ENCODE data around the gene GAPDHS.

GAPDHS gene

GRCh38 chr19:35571406-35571965 lies 38.2 kb downstream of the GAPDHS start:
- H3K4me3 ChIP-seq (ENCODE audit: low read depth, low read length): no peak overlapping the region
- H3K27ac ChIP-seq (ENCODE audit: low read depth, low read length): no peak overlapping the region
- peaks cover 10% of the 10 kb centered on the region for H3K9me3 ChIP-seq (ENCODE audit: control insufficient read depth, insufficient read depth, low read length)
- H3K36me3 ChIP-seq (ENCODE audit: control insufficient read depth, insufficient read depth, low read length): no peaks in the 10 kb centered on the region
- no peaks in the 10 kb centered on the region for H3K27me3 ChIP-seq (ENCODE audit: control insufficient read depth, insufficient read depth, low read length)
- no peak overlapping the region for H3K9ac ChIP-seq (ENCODE audit: low read depth, low read length)
- H3K4me1 ChIP-seq (ENCODE audit: control insufficient read depth, insufficient read depth, low read length): no peaks in the 10 kb centered on the region

GRCh38 chr19:35577918-35578317 lies 44.7 kb downstream of the GAPDHS start:
- peaks cover 20% of the 10 kb centered on the region for H3K9me3 ChIP-seq (ENCODE audit: control insufficient read depth, insufficient read depth, low read length)

GRCh38 chr19:35578707-35579106 lies 45.5 kb downstream of the GAPDHS start:
- Histone ChIP-seq H3K9ac (ENCODE audit: low read depth, low read length) (no peak overlapping the region), H3K27ac (ENCODE audit: low read depth, low read length) (no peak overlapping the region), H3K4me1 (ENCODE audit: control insufficient read depth, insufficient read depth, low read length) (no peaks in the 10 kb centered on the region), H3K36me3 (ENCODE audit: control insufficient read depth, insufficient read depth, low read length) (no peaks in the 10 kb centered on the region), H3K27me3 (ENCODE audit: control insufficient read depth, insufficient read depth, low read length) (no peaks in the 10 kb centered on the region), H3K9me3 (ENCODE audit: control insufficient read depth, insufficient read depth, low read length) (peaks cover 20% of the 10 kb centered on the region), H3K4me3 (ENCODE audit: low read depth, low read length) (no peak overlapping the region)

More at GRCh38 chr19:35577918-35578317, 44.7 kb downstream of the GAPDHS start:
- Histone ChIP-seq H3K4me1 (ENCODE audit: control insufficient read depth, insufficient read depth, low read length) (no peaks in the 10 kb centered on the region), H3K27me3 (ENCODE audit: control insufficient read depth, insufficient read depth, low read length) (no peaks in the 10 kb centered on the region), H3K27ac (ENCODE audit: low read depth, low read length) (no peak overlapping the region), H3K9ac (ENCODE audit: low read depth, low read length) (no peak overlapping the region), H3K36me3 (ENCODE audit: control insufficient read depth, insufficient read depth, low read length) (no peaks in the 10 kb centered on the region), H3K4me3 (ENCODE audit: low read depth, low read length) (no peak overlapping the region)

GRCh38 chr19:35582760-35583159 lies 49.5 kb downstream of the GAPDHS start:
- H3K27ac ChIP-seq (ENCODE audit: low read depth, low read length): no peak overlapping the region
- no peak overlapping the region for H3K4me3 ChIP-seq (ENCODE audit: low read depth, low read length)
- H3K9ac ChIP-seq (ENCODE audit: low read depth, low read length): no peak overlapping the region
- H3K9me3 ChIP-seq (ENCODE audit: control insufficient read depth, insufficient read depth, low read length): peaks cover 8% of the 10 kb centered on the region
- H3K36me3 ChIP-seq (ENCODE audit: control insufficient read depth, insufficient read depth, low read length): no peaks in the 10 kb centered on the region
- no peaks in the 10 kb centered on the region; the same call in 1 of the 2 replicates for H3K27me3 ChIP-seq (ENCODE audit: control insufficient read depth, insufficient read depth, low read length)
- no peaks in the 10 kb centered on the region for H3K4me1 ChIP-seq (ENCODE audit: control insufficient read depth, insufficient read depth, low read length)

- Histone ChIP-seq H3K27me3 (ENCODE audit: control insufficient read depth, insufficient read depth, low read length) (no peaks in the 10 kb centered on the region; the same call in 1 of the 2 replicates), H3K9me3 (ENCODE audit: control insufficient read depth, insufficient read depth, low read length) (no peaks in the 10 kb centered on the region; the same call in 1 of the 2 replicates), H3K9ac (ENCODE audit: low read depth, low read length) (no peak within 1 kb of the TSS), H3K27ac (ENCODE audit: low read depth, low read length) (no peak within 1 kb of the TSS), H3K36me3 (ENCODE audit: control insufficient read depth, insufficient read depth, low read length) (no peaks in the 10 kb centered on the region), H3K4me1 (ENCODE audit: control insufficient read depth, insufficient read depth, low read length) (no peaks in the 10 kb centered on the region), H3K4me3 (ENCODE audit: low read depth, low read length) (no peak within 1 kb of the TSS)
These were observed 52.6 kb downstream of the GAPDHS start, which contains the start of gene PMIS2 for GRCh38 chr19:35585848-35586247. Gene PMIS2 (plus strand): TSS chr19:35586173. CDS start chr19:35586260, 87 bp downstream.

- Histone ChIP-seq H3K27ac (ENCODE audit: low read depth, low read length) (no peak overlapping the region), H3K9me3 (ENCODE audit: control insufficient read depth, insufficient read depth, low read length) (no peaks in the 10 kb centered on the region), H3K27me3 (ENCODE audit: control insufficient read depth, insufficient read depth, low read length) (no peaks in the 10 kb centered on the region; the same call in 1 of the 2 replicates), H3K4me1 (ENCODE audit: control insufficient read depth, insufficient read depth, low read length) (no peaks in the 10 kb centered on the region), H3K36me3 (ENCODE audit: control insufficient read depth, insufficient read depth, low read length) (no peaks in the 10 kb centered on the region), H3K9ac (ENCODE audit: low read depth, low read length) (no peak overlapping the region), H3K4me3 (ENCODE audit: low read depth, low read length) (no peak overlapping the region)
These were observed 54.1 kb downstream of the GAPDHS start for GRCh38 chr19:35587321-35587720.

GRCh38 chr19:35590875-35591274 lies 57.6 kb downstream of the GAPDHS start:
- Histone ChIP-seq H3K9ac (ENCODE audit: low read depth, low read length) (no peak overlapping the region), H3K36me3 (ENCODE audit: control insufficient read depth, insufficient read depth, low read length) (no peaks in the 10 kb centered on the region), H3K27ac (ENCODE audit: low read depth, low read length) (no peak overlapping the region), H3K27me3 (ENCODE audit: control insufficient read depth, insufficient read depth, low read length) (no peaks in the 10 kb centered on the region), H3K4me1 (ENCODE audit: control insufficient read depth, insufficient read depth, low read length) (no peaks in the 10 kb centered on the region), H3K4me3 (ENCODE audit: low read depth, low read length) (no peak overlapping the region), H3K9me3 (ENCODE audit: control insufficient read depth, insufficient read depth, low read length) (no peaks in the 10 kb centered on the region)

GRCh38 chr19:35592226-35592625 lies 59.0 kb downstream of the GAPDHS start:
- Histone ChIP-seq H3K9ac (ENCODE audit: low read depth, low read length) (no peak overlapping the region), H3K9me3 (ENCODE audit: control insufficient read depth, insufficient read depth, low read length) (no peaks in the 10 kb centered on the region), H3K27me3 (ENCODE audit: control insufficient read depth, insufficient read depth, low read length) (no peaks in the 10 kb centered on the region), H3K4me3 (ENCODE audit: low read depth, low read length) (no peak overlapping the region), H3K36me3 (ENCODE audit: control insufficient read depth, insufficient read depth, low read length) (no peaks in the 10 kb centered on the region), H3K27ac (ENCODE audit: low read depth, low read length) (no peak overlapping the region), H3K4me1 (ENCODE audit: control insufficient read depth, insufficient read depth, low read length) (no peaks in the 10 kb centered on the region)
